ENCODE measurements around the gene LAMA2. TPM values are rescaled to one million over a fixed set of nuclear protein-coding genes. Genes with fewer than 3 reads are reported as not detected.
A peak's percentile ranks its signal among the peaks of the same experiment; 100 is the strongest.

LAMA2 gene
- total RNA-seq, 1 donor from 2014 or later: 115 TPM

DNA sequence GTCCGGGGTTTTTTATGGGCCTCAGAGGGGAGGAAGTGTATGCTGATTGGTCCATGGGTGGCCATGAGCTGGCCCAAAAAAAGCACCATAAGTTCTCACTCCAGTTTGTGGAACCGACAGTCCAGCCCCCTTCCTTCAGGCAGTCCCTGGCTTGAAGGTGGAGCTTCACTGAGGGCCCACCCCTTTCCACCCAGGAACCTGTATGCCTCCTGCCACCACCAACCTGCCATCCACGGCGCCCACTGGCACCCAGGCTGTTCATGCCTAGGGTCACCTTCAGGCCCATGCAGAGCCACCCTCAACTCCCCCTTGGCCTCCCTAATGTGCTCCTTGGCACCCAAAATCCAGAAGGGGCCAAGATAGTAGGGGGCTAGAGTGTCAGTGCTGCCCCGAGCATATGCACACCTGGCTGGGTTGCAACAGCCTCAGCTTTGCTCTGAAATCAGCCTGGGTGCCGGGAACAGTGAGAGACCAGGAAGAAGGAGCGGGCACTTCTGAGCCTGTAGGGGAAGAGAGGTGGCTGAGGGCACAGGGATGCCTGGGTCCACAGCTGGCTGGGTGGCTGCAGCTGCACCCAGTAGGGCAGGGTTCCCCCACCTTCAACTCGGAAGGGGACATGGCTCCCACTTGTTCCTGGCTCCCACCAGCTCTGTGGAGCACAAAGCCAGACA is 534.6 kb downstream of the LAMA2 start:
- ATAC-seq (ENCODE audit: poor library complexity) (peak; percentile 17), DNase-seq (no peak)
- intact Hi-C loops (cut with DNase I): no loop called here

DNA sequence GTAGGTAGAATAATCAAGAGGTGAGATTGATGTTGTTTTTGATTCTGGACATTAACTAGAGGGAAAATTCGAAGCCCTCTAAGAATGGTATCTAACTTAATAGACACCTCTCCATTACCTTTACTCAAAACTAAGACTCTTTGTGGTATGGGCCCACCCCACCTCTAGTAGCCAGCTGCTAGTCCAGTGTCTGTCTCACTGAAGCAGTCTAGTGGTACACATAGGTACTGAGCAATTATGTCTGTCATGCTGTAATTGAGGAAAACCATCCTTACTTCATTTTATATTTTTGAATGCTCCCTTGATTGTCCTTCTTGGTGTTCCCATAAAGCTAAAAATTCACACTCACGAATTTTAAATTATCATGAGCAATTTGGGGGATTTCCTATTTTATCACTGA is 536.4 kb downstream of the LAMA2 start:
- intact Hi-C loops (cut with DNase I): no loop called here
- DNase-seq (no peak), ATAC-seq (ENCODE audit: poor library complexity) (no peak)

DNA sequence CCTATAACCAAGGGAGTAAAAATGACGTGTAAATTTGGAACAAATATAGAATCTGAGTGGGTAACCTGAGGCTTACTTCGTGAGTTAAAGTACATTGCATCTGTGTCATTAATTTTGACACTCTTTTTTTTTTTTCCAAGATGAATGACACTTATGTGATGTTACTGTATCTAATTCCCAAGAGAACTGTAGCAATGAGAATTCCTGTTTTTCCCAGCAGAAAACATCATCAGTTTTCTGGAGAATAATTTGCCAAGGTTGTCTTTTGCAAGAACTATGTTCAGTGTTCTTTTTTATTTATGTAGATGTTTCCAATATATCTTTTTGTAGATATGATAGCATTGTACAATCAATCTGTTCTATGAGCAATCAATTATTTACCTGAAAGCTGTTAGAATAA is 543.4 kb downstream of the LAMA2 start:
- no peak for DNase-seq
- no peak for ATAC-seq (ENCODE audit: poor library complexity)
- intact Hi-C loops (cut with DNase I): no loop called here

DNA sequence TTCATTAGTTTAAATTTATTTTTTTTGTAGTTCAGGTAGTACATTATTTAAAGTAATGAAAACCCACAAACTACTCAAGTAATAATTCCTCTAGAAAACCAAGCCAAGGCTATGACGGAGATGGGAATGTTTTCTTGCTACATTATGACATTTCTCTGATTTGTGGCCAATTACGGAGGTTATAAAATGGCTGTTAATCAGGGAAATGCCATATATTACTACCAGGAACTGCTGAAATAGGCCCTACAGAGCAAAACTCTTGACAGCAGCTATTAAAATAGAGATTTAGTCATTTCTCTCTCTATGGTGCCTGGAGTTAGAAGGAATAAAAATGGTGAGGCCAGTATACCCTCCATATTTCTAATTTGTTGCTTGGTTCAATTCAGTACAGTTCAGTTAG is 547.0 kb downstream of the LAMA2 start:
- ATAC-seq (ENCODE audit: poor library complexity) (no peak), DNase-seq (no peak)
- intact Hi-C loops (cut with DNase I): no loop called here

DNA sequence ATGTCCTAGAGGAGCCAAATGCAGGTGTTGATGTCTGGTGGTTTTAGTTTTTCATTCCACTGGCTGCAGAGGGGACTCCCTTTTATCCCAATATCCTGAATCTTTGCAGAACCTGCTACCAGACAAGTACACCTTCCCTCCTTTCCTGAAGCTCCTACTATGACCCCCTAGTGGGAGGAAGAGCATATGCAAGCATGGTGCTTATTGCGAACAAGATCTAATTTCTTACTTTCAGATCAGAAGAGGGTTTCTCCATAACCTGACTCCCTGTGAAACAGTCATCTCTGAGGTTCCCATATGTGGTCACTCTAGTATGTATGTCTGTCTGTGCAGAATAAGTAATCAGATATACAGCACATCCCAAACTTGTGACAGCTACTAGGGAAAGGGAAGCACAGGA is 549.8 kb downstream of the LAMA2 start:
- peak; percentile 9 for ATAC-seq (ENCODE audit: poor library complexity)
- intact Hi-C loops (cut with DNase I): no loop called here
- DNase-seq: no peak

DNA sequence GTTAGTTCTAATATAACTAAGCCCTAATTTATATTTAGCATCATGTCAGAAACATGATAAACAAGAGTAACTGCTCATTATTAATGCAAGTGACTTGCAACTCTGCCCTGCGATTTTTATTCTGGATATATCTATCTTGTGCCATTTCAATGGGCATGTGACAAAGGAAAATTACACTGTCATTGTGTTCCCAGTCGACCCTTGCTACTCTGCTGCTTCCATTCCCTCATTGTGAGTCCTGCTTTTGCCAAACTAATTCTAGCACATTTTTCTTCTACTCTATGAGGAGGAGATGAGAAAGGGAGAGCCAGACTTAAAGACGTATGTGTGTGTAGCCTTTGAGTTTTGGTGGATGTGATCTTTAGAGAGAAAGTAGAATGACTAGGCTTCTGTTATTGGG is 551.2 kb downstream of the LAMA2 start:
- DNase-seq: no peak
- intact Hi-C loops (cut with DNase I): no loop called here
- peak; percentile 49 for ATAC-seq (ENCODE audit: poor library complexity)

DNA sequence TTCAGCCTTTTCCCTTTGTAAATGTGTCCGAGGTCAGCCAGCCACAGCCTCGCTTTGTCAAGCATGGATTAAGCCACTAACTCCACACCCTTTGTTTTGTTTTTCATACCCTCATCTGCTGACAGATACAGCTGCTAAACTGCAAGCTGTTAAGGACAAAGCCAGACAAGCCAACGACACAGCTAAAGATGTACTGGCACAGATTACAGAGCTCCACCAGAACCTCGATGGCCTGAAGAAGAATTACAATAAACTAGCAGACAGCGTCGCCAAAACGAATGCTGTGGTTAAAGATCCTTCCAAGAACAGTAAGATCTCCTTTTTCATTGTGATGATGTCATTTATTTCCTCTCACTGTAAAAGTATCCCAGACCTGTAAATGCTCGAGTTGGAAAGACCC is 557.8 kb downstream of the LAMA2 start:
- peak; percentile 91 for ATAC-seq (ENCODE audit: poor library complexity)
- DNase-seq: no peak
- intact Hi-C loops (cut with DNase I): no loop called here

DNA sequence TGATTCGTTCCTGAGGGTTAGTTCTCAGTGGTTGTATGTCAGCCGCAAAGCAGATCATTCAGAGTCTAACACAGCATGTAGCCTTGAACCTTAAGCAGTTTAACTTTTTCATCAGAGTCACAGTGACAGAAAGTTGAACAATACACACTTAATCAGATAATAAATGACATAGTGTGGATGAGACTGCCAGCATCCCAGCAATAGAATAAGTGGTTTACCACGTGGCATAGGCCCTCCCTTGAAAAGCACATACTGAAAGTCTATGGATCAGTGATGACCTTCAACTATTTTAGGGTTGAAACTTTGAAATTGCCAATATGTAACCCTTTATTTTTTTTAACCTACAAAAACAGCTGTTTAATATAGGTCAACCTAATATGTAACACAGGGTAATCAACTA is 561.7 kb downstream of the LAMA2 start:
- no peak for DNase-seq
- ATAC-seq (ENCODE audit: poor library complexity): peak; percentile 4
- intact Hi-C loops (cut with DNase I): no loop called here

DNA sequence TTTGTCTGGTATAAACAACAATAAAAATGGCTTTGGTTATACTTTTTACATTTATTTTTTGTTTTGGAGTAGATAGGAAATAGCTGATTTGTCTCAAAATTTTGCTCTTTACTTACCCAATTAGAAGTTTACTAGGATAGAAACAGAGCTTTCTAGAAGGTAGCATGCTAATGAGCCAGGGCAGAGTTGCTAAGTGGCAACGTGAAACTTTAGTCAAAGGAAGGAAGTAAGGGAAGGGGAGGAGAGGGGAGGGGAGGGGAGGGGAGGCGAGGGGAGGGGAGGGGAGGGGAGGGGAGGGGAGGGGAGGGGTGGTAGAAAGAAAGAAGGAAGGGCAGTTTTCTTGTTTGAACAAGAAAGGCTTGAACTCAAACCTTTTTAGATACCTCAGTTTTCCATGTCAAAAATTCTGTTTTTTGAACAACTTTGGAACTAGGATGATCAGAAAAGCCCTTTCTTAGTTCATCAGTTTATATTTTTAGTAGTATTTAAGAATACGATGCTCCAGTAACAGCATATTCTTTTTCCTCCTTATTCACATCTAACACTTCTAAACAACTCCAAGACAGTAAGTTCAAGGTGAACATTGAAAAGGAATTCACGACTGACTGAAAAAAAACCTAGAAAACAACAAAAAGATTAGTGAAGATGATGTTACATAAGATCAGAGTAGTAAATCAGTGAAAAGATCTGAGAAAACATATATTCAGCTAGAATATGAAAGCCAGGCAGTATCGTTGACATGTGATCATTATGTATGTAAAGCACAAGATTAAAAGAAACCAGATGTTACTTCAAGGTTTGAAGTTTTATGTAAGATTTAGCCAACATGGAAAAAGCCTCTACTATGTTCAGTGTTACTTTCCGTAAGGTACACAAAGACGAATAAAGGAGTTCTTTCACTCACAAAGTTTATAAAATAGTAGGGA is 563.6 kb downstream of the LAMA2 start:
- DNase-seq: no peak
- no peak for ATAC-seq (ENCODE audit: poor library complexity)
- intact Hi-C loops (cut with DNase I): no loop called here

DNA sequence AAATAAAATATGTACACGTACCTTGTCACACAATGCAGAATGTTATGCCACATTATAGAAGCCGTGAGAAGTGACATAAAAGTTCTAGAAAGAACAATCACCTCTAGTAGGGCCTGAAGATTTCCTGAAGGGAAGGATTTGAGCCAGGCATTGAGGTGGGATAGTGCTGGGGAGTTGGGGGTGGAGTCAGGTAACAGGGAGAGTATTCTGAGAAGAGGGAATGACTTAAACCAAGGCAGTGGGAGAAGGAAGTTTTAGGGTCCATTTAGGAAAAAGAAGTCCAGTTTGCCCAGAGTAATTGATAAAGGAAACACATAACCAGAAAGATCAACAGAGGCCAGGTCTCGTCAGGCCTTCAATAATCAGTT is 564.2 kb downstream of the LAMA2 start:
- intact Hi-C loops (cut with DNase I): no loop called here
- DNase-seq: no peak
- no peak for ATAC-seq (ENCODE audit: poor library complexity)

DNA sequence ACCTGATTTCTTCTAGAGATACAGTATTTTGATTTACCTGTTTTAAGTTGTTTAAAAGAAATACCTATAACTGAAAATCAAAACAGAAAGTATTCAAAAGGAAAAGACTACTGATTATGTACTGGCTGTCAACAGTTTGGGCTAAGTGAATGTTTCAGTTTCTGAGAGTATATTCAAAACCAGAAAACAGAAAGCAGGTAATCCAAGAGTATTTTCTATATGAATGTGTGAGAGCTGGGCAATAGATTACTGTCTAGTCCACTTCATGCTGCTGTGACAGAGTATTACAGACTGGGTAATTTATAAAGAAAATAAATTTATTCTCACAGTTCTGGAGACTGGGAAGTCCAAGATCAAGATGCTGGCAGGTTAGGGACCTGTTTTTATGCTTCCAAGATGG is 566.0 kb downstream of the LAMA2 start:
- no peak for DNase-seq
- no peak for ATAC-seq (ENCODE audit: poor library complexity)
- intact Hi-C loops (cut with DNase I): no loop called here

DNA sequence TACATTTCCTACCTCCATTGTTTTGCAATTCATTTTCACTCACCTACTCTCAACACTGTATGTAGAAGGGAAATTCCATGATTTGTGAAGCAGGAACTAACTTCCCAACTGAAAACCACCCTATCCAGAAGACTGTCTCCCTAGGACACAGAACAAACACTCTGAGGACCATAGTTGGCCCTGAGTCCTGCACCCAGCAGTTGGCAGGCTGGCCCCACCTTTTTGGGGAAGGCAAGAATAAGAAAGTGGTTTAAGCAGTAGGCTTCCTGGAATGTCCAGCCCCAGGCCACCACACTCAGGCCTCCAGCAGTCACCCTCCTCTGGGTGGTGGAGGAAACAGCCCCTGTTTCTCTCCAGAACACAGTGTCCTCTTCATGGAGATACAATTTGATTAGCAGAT is 568.2 kb downstream of the LAMA2 start:
- intact Hi-C loops (cut with DNase I): no loop called here
- no peak for DNase-seq
- ATAC-seq (ENCODE audit: poor library complexity): no peak

DNA sequence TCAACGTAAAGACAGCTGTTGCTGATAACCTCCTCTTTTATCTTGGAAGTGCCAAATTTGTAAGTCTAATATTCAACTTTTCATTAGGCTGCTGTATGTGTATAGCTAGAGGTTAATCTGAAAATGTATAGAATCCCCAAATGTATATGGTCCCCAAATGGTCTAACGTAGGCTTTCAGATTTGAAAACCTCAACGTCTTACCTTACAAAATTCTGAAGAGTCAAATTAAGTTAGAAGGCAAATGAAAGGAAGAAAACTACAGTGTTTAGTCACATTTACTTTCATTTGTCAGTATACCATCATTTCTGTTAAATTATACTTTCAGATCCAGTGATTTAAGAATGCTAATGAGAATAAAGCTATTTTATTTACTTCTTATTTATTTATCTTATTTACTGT is 570.1 kb downstream of the LAMA2 start:
- ATAC-seq (ENCODE audit: poor library complexity) (no peak), DNase-seq (no peak)
- intact Hi-C loops (cut with DNase I): no loop called here

DNA sequence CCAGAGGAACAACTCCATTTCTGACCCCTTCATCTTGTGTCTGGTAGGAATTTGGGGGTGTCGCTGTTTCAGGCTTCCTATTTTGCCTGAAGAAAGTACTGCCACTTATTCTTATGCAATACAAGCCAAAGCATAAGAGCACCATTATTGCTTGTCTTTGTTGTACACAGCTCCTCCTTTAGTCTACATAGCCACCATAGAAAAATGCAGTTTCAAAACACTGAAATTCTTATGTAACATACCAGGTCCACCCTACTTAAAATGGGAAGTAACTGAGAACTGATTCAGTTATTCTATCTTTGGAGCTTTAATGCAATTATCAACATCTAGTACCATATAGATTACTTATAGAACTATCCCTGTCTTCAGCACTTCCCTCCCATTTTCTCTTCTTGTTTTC is 571.5 kb downstream of the LAMA2 start:
- DNase-seq (no peak), ATAC-seq (ENCODE audit: poor library complexity) (no peak)
- intact Hi-C loops (cut with DNase I): no loop called here

DNA sequence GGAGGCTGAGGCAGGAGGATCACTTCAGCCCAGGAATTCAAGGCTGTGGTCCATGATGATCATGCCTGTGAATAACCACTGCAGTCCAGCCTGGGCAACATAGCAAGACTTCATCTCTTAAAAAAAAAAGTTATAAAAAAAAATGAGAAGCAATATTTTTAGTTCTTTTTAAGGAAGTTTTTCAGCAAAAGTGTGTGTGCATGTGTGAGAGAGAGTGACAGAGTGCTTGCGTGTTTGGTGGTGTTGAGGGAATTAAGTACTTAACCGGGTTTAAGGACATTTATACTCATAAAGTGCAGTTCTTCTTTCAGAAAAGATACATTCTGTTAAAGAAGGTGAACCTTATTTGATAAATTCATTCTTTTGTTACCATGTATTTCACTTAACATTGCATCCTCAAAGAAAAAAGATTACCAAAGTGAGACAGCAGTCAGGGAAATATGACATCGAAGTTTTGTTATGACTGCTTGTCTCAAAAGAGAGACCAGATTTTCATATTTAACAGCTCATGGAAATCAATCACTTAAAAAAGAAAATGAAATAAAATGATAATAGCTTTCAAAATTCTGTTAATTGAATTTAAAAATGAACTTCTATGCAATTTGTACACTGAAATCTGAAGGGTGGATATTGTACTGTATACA is 572.3 kb downstream of the LAMA2 start:
- DNase-seq (no peak), ATAC-seq (ENCODE audit: poor library complexity) (no peak)
- intact Hi-C loops (cut with DNase I): no loop called here

DNA sequence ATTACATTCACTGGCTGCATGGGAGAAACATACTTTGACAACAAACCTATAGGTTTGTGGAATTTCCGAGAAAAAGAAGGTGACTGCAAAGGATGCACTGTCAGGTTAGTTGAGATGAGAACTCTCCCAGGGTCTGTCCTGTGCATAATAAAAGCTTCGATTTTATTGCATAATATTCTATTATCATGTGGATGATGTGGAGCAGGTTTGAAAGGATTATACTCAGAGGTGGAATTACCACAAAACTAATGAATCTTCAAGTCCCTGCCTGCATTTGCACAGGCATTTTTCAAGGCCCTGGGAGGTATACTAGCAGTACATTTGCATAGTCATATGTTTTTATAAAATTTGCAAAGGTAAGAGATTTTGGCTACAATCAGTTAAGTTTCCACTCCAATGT is 577.3 kb downstream of the LAMA2 start:
- DNase-seq (no peak), ATAC-seq (ENCODE audit: poor library complexity) (no peak)
- intact Hi-C loops (cut with DNase I): no loop called here

DNA sequence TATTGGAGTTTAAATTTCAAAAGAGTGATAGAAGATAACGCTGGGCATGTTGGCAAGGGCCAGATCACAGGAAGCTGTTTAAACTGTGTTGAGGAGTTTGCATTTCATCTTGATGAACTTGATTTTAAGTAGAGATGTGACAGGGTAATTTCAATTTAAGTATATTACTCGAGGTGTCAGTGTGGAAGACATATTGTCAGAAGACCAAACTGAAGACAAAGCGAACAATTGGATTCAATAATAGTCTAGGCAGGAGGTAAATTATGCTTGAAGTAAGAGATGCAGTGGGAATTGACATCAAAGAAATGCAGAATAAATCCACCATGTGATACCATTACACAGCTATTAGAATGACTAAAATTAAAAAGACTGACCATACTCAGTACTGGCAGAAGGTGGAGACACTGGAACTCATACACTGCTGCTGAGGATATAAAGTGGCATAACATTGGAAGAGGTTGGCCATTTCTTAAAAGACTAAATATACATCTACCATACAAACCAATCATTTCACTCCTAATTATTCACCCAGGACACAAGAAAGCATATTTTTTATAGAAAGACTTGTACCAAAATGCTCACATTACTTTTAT is 586.2 kb downstream of the LAMA2 start:
- DNase-seq (no peak), ATAC-seq (ENCODE audit: poor library complexity) (no peak)
- intact Hi-C loops (cut with DNase I): no loop called here

DNA sequence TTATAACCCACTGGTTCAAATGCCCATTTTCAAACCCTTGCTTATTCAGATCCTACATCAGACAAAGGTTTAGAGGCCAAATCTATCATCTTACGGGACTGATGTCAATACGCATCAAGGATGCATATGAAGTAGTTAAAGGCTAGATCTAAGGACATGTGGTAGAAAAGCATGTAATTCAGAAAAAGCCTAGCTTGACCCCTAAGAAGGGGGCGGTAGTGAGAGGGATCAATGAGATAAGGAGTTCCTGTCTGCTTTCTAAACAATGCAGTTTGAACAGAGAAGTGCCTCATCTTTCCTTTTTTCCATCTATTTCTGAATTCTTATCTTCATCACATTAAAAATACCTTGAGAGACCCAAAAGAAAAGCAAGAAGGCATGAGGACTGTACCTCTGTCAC is 589.3 kb downstream of the LAMA2 start:
- DNase-seq: no peak
- intact Hi-C loops (cut with DNase I): no loop called here

DNA sequence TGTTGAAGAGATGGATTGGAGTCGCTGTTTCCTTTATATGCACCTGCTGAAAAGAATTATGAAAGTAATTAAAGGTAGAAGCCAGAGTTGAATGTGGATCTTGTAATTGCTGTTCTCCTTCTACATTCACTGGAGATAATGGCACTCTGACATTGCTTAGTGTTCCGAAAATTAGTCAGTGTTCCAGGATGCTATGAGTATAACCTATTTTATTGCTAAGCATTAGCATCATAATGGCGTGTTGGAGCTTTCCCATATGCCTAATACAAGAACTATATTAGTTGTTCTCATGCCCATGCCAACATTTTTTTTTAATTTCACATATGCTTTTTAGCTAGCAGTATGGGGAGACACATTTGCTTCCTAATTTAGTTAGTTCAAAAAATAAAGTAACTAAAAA is 590.6 kb downstream of the LAMA2 start:
- DNase-seq: no peak

More for the DNA sequence above, 589.3 kb downstream of the LAMA2 start:
- no peak for ATAC-seq (ENCODE audit: poor library complexity)

More for the DNA sequence above, 590.6 kb downstream of the LAMA2 start:
- intact Hi-C loops (cut with DNase I): no loop called here
- ATAC-seq (ENCODE audit: poor library complexity): no peak

All from Right ventricle myocardium superior (tissue), 1 donor.